ENCODE results near the gene AOC2.

GRCh38 chr17:42844761-42845555, 578 bp downstream of the AOC2 start:
- TF ChIP-seq POLR2A (IDR thresholded peaks at IDR 0.05): no peak
- TF ChIP-seq CTCF (IDR thresholded peaks at IDR 0.05): no peak
- no peak for TF ChIP-seq POLR2AphosphoS5 (IDR thresholded peaks at IDR 0.05)
- no peak for TF ChIP-seq EP300 (IDR thresholded peaks at IDR 0.05)
